Smooth muscle cell (in vitro differentiated cells): ENCODE results near the gene CHRNG. TPM values are rescaled to one million over a fixed set of nuclear protein-coding genes. Genes with fewer than 3 reads are reported as not detected.

ENCODE experiments used
- DNase-seq: peaks from one replicate; lab custom pipeline; 2025; ENCODE audit not compliant: unreplicated experiment; lab: John Stamatoyannopoulos, UW
- H2AFZ ChIP-seq: fragments of 200-600 bp; sonication (generic); 2 replicates; pipeline ENCODE4 v1.6.0; 2016; ENCODE audit warnings: antibody characterized with exemption, low read depth, mild to moderate bottlenecking
- H3F3A ChIP-seq: fragments of 200-600 bp; sonication (generic); 2 replicates; pipeline ENCODE4 v1.6.0; 2017; ENCODE audit warnings: antibody characterized with exemption, low read depth
- H3K27ac ChIP-seq: fragments of 200-600 bp; sonication (generic); 2 replicates; pipeline ENCODE4 v1.5.1; 2016; ENCODE audit warnings: low read depth, mild to moderate bottlenecking
- H3K27me3 ChIP-seq: fragments of 200-600 bp; sonication (generic); 2 replicates; pipeline ENCODE4 v1.6.1; 2016; ENCODE audit warnings: low read depth, mild to moderate bottlenecking
- H3K36me3 ChIP-seq: fragments of 200-600 bp; sonication (generic); 2 replicates; pipeline ENCODE4 v1.5.1; 2016; ENCODE audit warnings: low read depth
- H3K4me1 ChIP-seq: fragments of 200-600 bp; sonication (generic); 2 replicates; pipeline ENCODE4 v1.5.1; 2016; ENCODE audit warnings: low read depth
- H3K4me2 ChIP-seq: fragments of 200-600 bp; sonication (generic); 2 replicates; pipeline ENCODE4 v1.6.0; 2016; ENCODE audit warnings: mild to moderate bottlenecking
- H3K4me3 ChIP-seq: fragments of 200-600 bp; sonication (generic); 2 replicates; pipeline ENCODE4 v1.5.1; 2016; ENCODE audit warnings: mild to moderate bottlenecking
- H3K79me2 ChIP-seq: fragments of 200-600 bp; sonication (generic); 2 replicates; pipeline ENCODE4 v1.6.0; 2016; ENCODE audit warnings: low read depth, mild to moderate bottlenecking
- H3K9ac ChIP-seq: fragments of 200-600 bp; sonication (generic); 2 replicates; pipeline ENCODE4 v1.6.0; 2016; ENCODE audit warnings: low read depth
- H3K9me3 ChIP-seq: fragments of 200-600 bp; sonication (generic); replicated peaks from 2 replicates; pipeline ENCODE4 v1.5.1; 2016; ENCODE audit warnings: low read depth
- H4K20me1 ChIP-seq: fragments of 200-600 bp; sonication (generic); 2 replicates; pipeline ENCODE4 v1.6.0; 2016; ENCODE audit warnings: low read depth
- CTCF ChIP-seq: fragments of 200-600 bp; sonication (generic); IDR thresholded peaks from 2 replicates; pipeline ENCODE4 v1.5.1; 2017; ENCODE audit warnings: borderline replicate concordance, mild to moderate bottlenecking, antibody characterized with exemption; ENCODE audit not compliant: insufficient read depth, poor library complexity, severe bottlenecking
- WGBS: methylation state at CpG from one replicate; pipeline ENCODE4 v1.1.7; 2016; ENCODE audit warnings: low lambda C conversion rate; 5-methylcytosine and 5-hydroxymethylcytosine counted together
- polyA plus RNA-seq: library from polyadenylated mRNA; unstranded; fragments of >200 nt; fragmentation: Nextera tagmentation; extraction: Ambion mirVana; gene quantifications from 2 replicates; pipeline ENCODE4 v1.2.1, GENCODE V29; 2016
- total RNA-seq: library from RNA; depleted of rRNA; stranded (reverse); fragments of >200 nt; gene quantifications from 2 replicates; pipeline ENCODE4 v1.2.3, GENCODE V29; 2014

Gene CHRNG
- total and polyA plus RNA-seq, 2 experiments from 2014 or later = not detected

DNA sequence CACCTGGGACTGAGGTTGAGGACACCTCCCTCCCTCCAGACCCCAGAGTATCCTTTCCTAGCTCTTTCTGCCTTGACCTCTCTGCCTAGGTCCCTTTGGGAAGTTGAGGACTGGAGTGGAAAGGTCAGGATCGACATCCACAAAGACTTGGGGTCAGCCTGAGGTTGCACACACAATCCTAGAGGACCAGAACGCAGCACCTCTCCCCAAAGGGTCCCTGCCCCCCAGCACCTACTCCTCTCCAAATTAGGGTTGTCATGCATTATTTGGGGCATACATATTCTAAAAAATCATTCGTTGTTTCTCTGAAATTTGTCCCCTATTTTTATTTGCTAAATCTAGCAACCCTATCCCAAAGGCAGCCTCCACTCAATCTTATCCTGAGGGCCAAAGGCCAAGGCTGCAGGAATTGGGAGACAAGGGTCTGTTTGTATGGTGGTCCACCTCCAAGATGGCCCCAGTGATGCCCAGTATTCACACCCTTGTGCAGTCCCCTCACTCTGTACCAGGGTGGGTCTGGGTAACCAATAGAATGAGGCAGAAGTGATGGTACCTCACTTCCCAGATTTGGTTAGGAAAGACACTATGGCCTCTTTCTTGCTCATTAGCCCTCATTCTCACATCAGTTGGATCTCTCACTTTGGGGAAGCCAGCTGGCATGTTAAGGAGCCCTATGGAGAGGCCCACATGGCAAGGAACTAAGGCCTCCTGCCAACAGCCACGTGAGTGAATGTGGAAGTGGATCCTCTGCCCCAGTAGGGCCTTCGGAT lies 3.5 kb upstream of the CHRNG start:
- WGBS = 92% methylated on average over 5 of the region's 5 CpGs
- no peaks in the 10 kb centered on the region for H3K9me3 ChIP-seq
- TF ChIP-seq CTCF = no peak
- H3K4me1 ChIP-seq = peaks cover 6% of the 10 kb centered on the region
- DNase-seq = no peak
- no peak overlapping the region for H3K27ac ChIP-seq
- no peaks in the 10 kb centered on the region for H3K36me3 ChIP-seq
- H3K4me2 ChIP-seq = no peak overlapping the region
- no peaks in the 10 kb centered on the region for H3K27me3 ChIP-seq
- no peaks in the 10 kb centered on the region for H4K20me1 ChIP-seq
- no peak overlapping the region for H3K4me3 ChIP-seq
- H2AFZ ChIP-seq = no peak overlapping the region
- no peaks in the 10 kb centered on the region for H3F3A ChIP-seq
- H3K9ac ChIP-seq = no peak overlapping the region
- no peaks in the 10 kb centered on the region for H3K79me2 ChIP-seq

DNA sequence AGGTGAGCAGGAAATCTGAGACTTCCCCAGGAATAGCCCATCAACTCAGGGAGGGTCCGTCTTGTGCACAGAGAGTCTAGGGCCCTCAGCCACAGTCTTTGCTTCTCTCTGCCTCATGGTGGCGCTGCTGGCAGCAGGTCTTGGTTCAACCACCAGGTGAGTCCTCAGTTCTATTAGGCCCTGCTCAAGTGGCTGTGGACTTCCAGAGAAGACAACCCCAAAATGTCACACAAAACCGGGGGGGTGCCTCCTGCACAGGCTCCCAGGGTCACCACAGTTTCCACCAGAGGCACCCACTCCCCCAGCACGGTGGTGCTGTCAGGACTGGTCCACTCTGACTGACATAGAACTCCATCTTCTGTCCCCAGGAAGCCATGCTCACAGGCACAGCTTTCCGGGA lies 2.4 kb upstream of the CHRNG start:
- Histone ChIP-seq H4K20me1 (no peaks in the 10 kb centered on the region), H3K9ac (no peak overlapping the region), H3K4me2 (no peak overlapping the region), H3K27ac (no peak overlapping the region), H2AFZ (no peak overlapping the region), H3K9me3 (no peaks in the 10 kb centered on the region), H3K4me1 (peaks cover 6% of the 10 kb centered on the region), H3K4me3 (no peak overlapping the region), H3F3A (no peaks in the 10 kb centered on the region), H3K79me2 (no peaks in the 10 kb centered on the region), H3K27me3 (no peaks in the 10 kb centered on the region), H3K36me3 (no peaks in the 10 kb centered on the region)
- no peak for TF ChIP-seq CTCF
- DNase-seq = no peak
- 73% methylated on average over 5 of the region's 5 CpGs for WGBS

DNA sequence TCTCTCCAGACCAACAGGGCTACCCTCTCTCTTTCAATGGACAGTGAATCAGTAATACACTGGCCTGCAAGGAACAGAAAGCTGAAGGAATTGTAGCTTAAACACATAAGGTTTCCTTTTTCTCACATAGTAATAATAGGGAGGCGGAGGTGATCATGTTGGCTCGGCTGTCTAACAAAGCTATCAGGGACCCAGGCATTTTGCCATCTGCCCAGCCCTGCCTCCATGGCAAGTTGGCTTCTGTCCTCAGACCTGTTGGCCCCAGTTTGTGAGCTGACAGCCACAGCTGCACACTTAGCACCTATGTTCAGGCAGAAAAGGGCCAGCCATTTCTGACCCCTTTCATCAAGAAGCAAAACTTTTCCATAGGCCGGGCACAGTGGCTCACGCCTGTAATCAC lies 2.0 kb upstream of the CHRNG start:
- Histone ChIP-seq H3F3A (no peaks in the 10 kb centered on the region), H3K9ac (no peak overlapping the region), H2AFZ (no peak overlapping the region), H3K36me3 (no peaks in the 10 kb centered on the region), H3K79me2 (no peaks in the 10 kb centered on the region), H3K27ac (no peak overlapping the region), H3K9me3 (no peaks in the 10 kb centered on the region), H3K27me3 (no peaks in the 10 kb centered on the region), H4K20me1 (no peaks in the 10 kb centered on the region), H3K4me3 (no peak overlapping the region), H3K4me2 (no peak overlapping the region), H3K4me1 (peaks cover 6% of the 10 kb centered on the region)
- DNase-seq = no peak
- 98% methylated on average over 4 of the region's 4 CpGs for WGBS
- TF ChIP-seq CTCF = no peak

DNA sequence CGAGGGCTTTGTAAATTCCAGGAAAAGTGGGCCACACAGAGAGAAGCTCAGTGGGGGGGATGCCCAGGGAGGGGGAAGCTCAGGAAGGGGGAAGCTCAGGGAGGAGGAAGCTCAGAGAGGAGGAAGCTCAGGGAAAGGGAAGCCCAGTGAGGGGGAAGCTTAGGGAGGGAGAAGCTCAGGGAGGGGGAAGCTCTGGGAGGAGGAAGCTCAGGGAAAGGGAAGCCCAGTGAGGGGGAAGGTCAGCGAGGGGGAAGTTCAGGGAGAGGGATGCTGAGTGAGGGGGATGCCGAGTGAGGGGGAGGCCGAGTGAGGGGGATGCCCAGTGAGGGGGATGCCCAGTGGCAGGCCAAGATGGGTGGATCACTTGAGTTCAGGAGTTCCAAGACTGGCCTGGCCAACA lies 821 bp upstream of the CHRNG start:
- no peak for TF ChIP-seq CTCF
- H3K79me2 ChIP-seq = no peaks in the 10 kb centered on the region
- H3K4me1 ChIP-seq = peaks cover 6% of the 10 kb centered on the region
- H4K20me1 ChIP-seq = no peaks in the 10 kb centered on the region
- no peak overlapping the region for H3K9ac ChIP-seq
- no peaks in the 10 kb centered on the region for H3F3A ChIP-seq
- no peak overlapping the region for H3K4me3 ChIP-seq
- no peak for DNase-seq
- H3K4me2 ChIP-seq = no peak overlapping the region
- WGBS = 100% methylated on average over 1 of the region's 4 CpGs
- H3K9me3 ChIP-seq = no peaks in the 10 kb centered on the region
- H3K27me3 ChIP-seq = no peaks in the 10 kb centered on the region
- H3K36me3 ChIP-seq = no peaks in the 10 kb centered on the region
- no peak overlapping the region for H3K27ac ChIP-seq
- H2AFZ ChIP-seq = no peak overlapping the region
